Stimulated activated naive CD8-positive, alpha-beta T cell treated with anti-CD3 and anti-CD28 coated beads, Interleukin-15, Interleukin-2, amounts not matched to agents 100 ng/mL and 50 ng/mL, for 24 hours (primary cell): ENCODE results near the gene CCDC142.
A peak's percentile ranks its signal among the peaks of the same experiment; 100 is the strongest.

Source experiments
- H3K27ac Mint-ChIP-seq: one replicate; pipeline ENCODE4 v1.8.0; 2021; ENCODE audit warnings: mild to moderate bottlenecking, mixed read lengths
- H3K27me3 Mint-ChIP-seq: one replicate; pipeline ENCODE4 v1.8.0; 2021; ENCODE audit warnings: mixed read lengths
- H3K36me3 Mint-ChIP-seq: one replicate; pipeline ENCODE4 v1.8.0; 2021; ENCODE audit warnings: low read depth, mixed read lengths
- H3K4me1 Mint-ChIP-seq: one replicate; pipeline ENCODE4 v1.8.0; 2021; ENCODE audit warnings: low read depth, mixed read lengths
- H3K4me3 Mint-ChIP-seq: one replicate; pipeline ENCODE4 v1.8.0; 2021; ENCODE audit warnings: mild to moderate bottlenecking, mixed read lengths
- H3K9me3 Mint-ChIP-seq: one replicate; pipeline ENCODE4 v1.8.0; 2021; ENCODE audit warnings: mixed read lengths

CCDC142 gene

DNA sequence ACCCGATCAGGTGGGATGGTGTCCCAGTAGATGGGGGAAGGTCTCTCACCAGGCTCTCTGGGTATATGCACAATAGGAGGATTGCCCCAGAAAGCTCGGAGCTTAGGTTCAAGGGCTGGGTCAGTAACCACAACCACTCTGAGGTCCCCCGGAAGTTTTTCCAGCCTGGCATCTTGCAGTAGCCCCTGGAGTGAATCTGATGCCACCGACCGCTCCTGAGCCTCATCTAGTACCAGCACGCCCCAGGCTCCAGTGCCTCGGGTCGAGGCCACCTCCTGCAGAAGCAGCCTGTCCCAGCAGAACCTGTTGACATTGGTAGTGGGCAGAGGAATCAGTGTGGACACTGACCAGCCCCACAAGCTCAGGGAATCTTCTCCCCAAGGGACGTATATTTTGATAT, 41.2 kb upstream of the CCDC142 start:
- peaks cover 20% of the 10 kb centered on the region for H3K27me3 Mint-ChIP-seq
- H3K4me3 Mint-ChIP-seq = no peak overlapping the region
- H3K9me3 Mint-ChIP-seq = no peaks in the 10 kb centered on the region
- peaks cover 33% of the 10 kb centered on the region for H3K36me3 Mint-ChIP-seq
- no peak overlapping the region for H3K27ac Mint-ChIP-seq
- H3K4me1 Mint-ChIP-seq = peaks cover 30% of the 10 kb centered on the region

DNA sequence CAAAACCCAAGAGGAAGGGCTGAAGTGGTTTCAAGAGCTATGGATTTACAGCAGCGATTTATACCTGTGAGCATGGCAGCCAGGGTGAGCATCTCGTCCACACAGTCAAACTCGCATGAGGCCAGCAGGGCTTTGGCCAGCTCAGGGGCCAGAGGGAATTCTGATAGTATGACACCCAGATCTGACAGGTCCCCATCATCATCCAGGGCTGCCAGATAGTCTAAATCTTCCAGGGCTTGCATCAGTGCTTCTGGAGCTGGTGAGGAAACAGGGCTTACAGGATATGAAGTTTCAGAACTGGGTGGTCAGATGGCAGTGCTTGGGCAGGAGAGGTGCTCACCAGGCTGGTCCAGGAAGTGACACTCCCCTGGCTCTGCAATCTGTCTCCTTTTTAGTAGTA, 39.7 kb upstream of the CCDC142 start:
- Mint-ChIP-seq H3K36me3 (peaks cover 18% of the 10 kb centered on the region), H3K9me3 (no peaks in the 10 kb centered on the region), H3K4me1 (peaks cover 15% of the 10 kb centered on the region), H3K27me3 (peaks cover 35% of the 10 kb centered on the region), H3K4me3 (no peak overlapping the region), H3K27ac (no peak overlapping the region)

DNA sequence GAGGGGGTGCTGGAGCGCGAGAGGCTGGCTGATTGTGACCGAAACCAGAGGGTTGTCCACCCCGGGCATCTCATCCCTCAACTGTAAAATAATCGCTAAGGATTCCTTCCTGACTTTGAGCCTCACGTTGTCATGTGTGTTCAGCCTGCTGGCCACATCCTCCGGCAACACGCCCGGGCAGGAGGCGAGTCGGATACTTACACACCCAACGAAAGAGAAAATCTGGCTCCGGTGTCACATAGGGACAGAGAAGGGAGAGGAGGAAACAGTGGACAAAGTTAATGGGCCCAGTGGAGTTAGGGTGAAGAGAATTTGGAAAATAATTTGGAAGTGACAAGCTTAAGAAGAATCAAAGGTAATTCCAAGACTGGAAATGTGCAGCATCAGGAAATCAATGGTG, 33.9 kb upstream of the CCDC142 start:
- H3K9me3 Mint-ChIP-seq = no peaks in the 10 kb centered on the region
- H3K27me3 Mint-ChIP-seq = peaks cover 74% of the 10 kb centered on the region
- H3K4me1 Mint-ChIP-seq = peaks cover 25% of the 10 kb centered on the region
- peak overlapping the region; percentile 14 for H3K27ac Mint-ChIP-seq
- peak overlapping the region; percentile 58 for H3K4me3 Mint-ChIP-seq
- no peaks in the 10 kb centered on the region for H3K36me3 Mint-ChIP-seq

DNA sequence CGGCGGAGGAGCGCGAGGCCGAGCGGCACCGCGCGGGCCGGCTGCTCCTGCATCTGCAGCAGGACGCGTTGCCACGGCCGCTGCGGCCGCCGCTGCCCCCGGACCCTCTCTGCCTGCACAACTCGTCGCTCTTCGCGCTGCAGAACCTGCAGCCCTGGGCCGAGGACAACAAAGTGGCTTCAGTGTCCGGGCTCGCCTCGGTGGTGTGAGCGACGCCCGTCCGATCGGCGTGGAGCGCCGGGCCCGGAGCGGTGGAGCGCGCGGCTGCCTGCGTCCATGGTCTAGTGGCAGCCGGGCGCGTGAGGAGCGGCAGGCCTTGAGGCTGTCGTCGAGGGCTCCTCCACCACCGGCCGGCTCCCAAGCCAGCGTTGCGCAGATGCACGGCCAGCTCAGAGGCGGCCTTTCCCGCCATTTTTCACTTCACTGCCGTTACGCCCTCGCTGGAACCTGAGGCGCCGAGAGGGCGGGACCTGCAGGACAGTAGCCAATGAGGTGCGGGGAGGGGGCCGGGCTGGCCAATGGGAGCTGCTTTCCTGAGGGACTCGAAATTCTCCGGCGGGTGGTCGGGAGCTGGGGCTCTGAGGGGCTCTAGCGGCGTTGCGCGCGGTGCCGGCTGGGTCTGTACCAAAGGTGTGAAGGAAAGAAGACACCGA, 33.3 kb upstream of the CCDC142 start:
- Mint-ChIP-seq H3K36me3 (no peaks in the 10 kb centered on the region), H3K9me3 (no peaks in the 10 kb centered on the region), H3K27me3 (peaks cover 79% of the 10 kb centered on the region), H3K4me3 (peak overlapping the region; percentile 58), H3K27ac (no peak overlapping the region), H3K4me1 (peaks cover 25% of the 10 kb centered on the region)

DNA sequence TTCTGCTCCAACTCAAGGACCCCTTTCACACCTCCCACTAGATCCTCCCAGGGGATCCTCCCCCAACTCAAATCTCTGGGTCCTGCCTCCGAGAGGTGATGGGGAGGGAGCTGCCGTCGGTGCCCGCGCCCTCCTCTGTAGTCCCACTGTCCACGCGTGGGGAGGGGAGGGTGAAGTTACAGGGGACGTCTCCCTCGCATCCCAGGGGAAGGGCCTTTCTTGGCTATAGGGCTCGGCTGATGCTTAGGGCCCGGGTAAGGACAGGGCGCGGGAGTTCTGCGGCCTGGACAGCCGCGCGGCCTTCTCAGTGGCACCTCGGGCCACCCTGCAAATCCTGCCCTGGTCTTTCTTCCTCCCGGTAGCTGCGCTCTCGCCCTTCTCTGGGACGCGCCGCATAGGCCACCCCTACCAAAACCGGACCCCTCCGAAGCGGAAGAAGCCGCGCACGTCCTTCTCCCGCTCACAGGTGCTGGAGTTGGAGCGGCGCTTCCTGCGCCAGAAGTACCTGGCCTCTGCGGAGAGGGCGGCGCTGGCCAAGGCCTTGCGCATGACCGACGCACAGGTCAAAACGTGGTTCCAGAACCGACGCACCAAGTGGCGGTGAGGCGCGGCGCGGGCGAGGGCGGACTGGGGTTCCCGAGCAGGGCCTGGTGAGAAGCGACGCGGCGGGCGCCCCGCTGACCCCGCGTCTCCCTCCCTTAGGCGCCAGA, 32.6 kb upstream of the CCDC142 start:
- peak overlapping the region; percentile 56 for H3K4me3 Mint-ChIP-seq
- no peak overlapping the region for H3K27ac Mint-ChIP-seq
- peaks cover 25% of the 10 kb centered on the region for H3K4me1 Mint-ChIP-seq
- H3K9me3 Mint-ChIP-seq = no peaks in the 10 kb centered on the region
- H3K27me3 Mint-ChIP-seq = peaks cover 82% of the 10 kb centered on the region
- no peaks in the 10 kb centered on the region for H3K36me3 Mint-ChIP-seq

DNA sequence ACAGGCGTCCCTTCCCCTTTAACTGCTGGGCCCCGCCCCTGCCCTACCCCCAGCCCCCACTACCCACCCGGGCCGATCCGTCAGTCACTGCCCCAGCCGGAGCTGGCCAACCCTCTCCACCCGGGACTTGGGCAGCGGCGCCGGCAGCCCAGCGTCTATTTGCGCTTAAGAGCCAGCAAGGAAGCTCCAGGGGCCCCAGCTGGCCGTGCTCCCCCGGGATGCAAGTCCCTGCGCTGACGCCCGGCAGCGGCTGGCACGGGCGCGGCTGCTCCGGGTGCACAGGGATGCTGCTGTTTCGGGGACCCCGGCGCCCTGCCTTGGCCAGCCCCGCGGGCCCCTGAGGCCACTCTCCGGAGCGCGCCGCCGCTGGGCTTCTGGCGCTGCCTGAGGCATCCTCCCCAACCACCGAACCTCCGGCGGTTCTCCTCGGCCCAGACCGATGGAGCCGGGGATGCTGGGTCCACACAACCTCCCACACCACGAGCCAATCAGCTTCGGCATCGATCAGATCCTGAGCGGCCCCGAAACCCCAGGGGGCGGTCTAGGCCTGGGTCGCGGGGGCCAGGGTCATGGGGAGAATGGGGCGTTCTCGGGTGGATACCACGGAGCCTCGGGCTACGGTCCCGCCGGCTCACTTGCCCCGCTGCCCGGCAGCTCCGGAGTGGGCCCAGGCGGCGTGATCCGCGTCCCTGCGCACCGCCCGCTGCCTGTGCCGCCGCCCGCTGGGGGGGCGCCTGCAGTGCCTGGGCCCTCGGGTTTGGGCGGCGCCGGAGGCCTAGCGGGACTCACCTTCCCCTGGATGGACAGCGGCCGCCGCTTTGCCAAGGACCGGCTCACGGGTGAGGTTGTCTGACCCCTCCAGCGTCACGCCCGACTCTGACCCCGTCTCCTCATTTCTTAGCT, 31.8 kb upstream of the CCDC142 start, which contains the start of gene TLX2:
TSS of gene TLX2 (plus strand) at position 83 of the 903 bp plus-strand sequence. CDS start at position 440, 357 bp downstream.
- Mint-ChIP-seq H3K27ac (no peak within 1 kb of the TSS), H3K27me3 (peaks cover 79% of the 10 kb centered on the region), H3K4me1 (peaks cover 25% of the 10 kb centered on the region), H3K4me3 (peak within 1 kb of the TSS; percentile 56), H3K36me3 (no peaks in the 10 kb centered on the region), H3K9me3 (no peaks in the 10 kb centered on the region)

DNA sequence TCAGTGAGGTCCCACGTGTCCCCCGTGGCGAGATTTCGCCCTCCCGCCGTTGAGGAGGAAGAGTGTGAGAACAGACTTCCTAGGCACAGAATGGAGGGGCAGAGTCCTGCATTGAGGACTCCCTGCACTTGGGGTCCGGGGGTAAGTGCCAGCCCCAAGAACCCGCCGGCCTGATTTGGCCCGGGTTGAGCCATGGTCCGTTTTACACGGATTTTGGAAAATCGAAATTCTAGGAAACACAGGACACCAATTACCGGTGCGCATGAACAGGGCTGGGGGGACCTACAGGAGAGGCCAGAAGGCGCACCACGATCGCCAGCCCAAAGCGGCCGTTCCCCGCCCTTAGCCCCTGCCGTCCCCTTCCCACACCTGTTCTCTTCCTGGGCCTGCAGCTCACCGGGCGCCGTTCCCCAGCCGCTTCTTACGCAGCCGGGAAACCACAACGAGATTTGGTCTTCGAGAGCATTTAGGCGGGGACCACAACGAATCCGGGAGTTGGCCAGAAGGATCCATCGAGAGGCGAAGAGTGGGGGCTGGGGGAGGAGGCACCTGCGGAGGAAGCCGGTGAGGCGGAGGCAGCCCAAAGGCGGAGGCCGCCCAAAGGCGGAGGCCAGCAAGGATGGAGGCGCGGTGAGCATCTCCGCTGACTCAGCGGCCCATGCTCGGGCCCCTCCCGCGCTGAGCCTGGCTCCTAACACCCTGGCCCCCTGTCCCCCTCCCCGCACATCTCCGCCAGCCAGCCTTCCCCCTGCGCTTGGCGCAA, 31.0 kb upstream of the CCDC142 start:
- Mint-ChIP-seq H3K36me3 (no peaks in the 10 kb centered on the region), H3K27me3 (peaks cover 73% of the 10 kb centered on the region), H3K9me3 (no peaks in the 10 kb centered on the region), H3K4me3 (peak overlapping the region; percentile 13), H3K4me1 (peaks cover 25% of the 10 kb centered on the region), H3K27ac (no peak overlapping the region)

DNA sequence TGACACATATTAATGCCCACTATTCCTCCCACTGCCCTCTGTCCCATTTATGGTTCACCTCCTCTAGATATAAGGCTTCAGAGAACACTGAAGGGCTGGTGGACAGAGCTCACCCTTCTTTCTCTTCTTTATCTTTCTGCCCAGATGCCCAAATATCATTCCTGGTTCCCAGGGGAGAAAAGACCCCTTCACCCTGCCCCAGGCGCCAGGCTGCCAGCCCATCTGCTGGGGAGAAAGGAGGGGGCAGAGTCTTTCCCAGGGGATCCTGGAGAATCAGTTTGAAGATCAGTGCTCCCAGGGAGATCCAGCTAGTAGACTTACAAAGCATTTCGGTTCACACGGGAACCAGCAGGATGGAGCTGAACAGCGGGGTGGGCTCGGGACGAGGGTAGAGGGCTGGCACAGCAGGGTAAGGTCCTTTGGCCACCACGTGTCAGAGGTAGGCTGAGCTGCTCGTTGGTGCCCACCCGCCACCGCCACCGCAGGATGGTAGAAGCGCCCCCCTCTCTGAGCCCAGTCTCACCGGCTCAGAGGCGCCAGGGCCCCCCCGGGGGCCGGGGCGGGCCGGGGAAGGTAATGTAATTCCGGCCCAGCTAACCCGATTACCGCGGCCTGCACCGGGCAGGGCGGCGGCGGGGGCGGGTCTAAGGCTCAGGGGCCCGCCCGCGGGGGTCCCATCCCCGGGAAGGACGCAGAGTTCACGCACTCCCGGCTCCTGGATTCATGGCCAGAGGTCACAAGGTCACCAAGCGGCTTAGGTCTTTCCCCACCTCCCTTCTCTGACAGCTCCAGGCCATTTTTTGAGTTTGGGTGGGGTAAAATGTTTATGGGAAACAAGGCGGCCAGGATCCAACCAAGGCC, 30.2 kb upstream of the CCDC142 start:
- no peaks in the 10 kb centered on the region for H3K36me3 Mint-ChIP-seq
- H3K27me3 Mint-ChIP-seq = peaks cover 64% of the 10 kb centered on the region
- no peak overlapping the region for H3K27ac Mint-ChIP-seq
- no peaks in the 10 kb centered on the region for H3K9me3 Mint-ChIP-seq
- H3K4me3 Mint-ChIP-seq = no peak overlapping the region
- peaks cover 32% of the 10 kb centered on the region for H3K4me1 Mint-ChIP-seq

DNA sequence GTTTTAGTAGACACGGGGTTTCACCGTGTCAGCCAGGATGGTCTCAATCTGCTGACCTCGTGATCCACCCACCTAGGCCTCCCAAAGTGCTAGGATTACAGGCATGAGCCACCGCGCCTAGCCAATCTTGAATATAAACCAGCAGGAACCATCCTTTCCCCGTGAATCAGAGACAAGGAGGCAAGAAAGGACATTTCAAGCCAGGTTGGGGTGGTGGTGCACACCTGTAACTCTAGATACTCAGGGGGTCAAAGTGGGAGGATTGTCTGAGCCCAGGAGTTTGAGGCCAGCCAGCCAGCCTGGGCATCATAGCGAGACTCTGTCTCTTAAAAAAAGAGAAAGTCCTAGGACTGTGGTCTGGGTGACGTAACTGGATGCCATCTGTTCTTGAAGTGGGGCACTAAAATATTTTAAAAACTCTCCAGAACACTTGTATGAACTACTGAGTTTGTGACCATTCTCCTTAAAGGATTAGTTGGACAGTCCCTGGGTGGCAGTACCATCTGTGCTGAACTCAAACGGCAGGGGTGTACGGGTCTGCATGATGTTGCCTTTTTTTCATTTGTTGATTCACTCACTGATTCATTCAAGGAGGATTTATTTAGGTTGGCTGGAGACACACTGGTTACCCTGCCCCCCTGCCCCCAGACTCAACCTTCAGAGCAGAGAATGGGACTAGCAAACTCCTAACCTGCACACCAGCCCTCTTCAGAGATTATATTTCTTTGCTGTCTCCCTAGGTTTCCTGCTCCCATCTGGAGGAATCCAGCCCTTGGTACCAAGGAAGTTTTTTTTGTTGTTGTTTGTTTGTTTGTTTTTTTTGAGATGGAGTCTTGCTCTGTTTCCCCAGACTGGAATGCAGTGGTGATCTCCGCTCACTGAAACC, 28.5 kb upstream of the CCDC142 start:
- Mint-ChIP-seq H3K4me3 (no peak overlapping the region), H3K36me3 (peaks cover 10% of the 10 kb centered on the region), H3K4me1 (peaks cover 40% of the 10 kb centered on the region), H3K27me3 (peaks cover 48% of the 10 kb centered on the region), H3K27ac (no peak overlapping the region), H3K9me3 (no peaks in the 10 kb centered on the region)

DNA sequence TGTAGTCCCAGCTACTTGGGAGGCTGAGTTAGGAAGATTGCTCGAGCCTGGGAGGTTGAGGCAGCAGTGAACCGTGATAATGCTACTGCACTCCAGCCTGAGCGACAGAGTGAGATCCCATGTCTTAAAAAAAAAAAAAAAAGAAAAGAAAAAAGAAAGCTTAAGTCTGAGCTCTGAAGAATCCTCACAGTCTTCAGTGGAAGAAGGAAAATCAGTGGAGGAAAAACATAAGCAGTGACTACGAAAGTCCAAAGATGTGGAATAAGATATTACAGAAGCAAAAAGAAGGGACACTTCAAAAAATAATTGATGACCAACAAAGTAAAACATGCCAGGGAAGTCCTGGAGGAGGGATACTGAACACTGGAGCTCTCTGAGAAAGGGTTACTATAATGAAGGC, 27.5 kb upstream of the CCDC142 start:
- Mint-ChIP-seq H3K4me3 (no peak overlapping the region), H3K4me1 (peaks cover 39% of the 10 kb centered on the region), H3K9me3 (no peaks in the 10 kb centered on the region), H3K36me3 (peaks cover 19% of the 10 kb centered on the region), H3K27ac (no peak overlapping the region), H3K27me3 (peaks cover 40% of the 10 kb centered on the region)

DNA sequence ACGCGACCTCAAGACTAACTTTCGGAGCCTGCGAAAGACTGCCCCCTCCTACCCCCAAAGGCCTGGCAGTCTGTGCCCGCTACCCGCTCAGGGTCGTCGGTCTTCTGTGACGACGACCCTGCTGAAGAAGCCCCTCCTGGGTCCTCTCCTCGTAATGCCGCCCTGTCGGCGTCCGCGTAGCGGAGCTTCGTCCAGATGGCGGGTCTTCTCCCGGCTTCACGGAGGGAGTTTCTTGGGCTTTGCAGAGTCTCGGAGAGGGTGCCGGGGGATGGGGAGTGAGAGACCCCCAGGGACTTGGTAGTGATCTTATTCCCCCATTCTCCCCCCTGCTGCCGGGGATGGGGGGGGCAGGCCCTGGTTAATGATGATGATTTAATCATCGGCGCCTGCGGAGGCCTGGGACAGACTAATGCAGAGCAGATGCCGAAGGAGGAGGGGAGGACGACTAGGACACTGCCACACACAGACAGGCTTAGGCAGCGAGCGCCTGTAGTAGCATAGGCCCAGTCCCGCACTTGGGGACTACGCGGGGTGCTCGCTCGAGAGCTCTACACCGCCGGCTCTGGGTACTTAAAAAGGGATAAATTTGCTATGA, 25.2 kb upstream of the CCDC142 start:
- H3K27me3 Mint-ChIP-seq = peaks cover 46% of the 10 kb centered on the region
- H3K4me3 Mint-ChIP-seq = peak overlapping the region; percentile 98
- peaks cover 49% of the 10 kb centered on the region for H3K4me1 Mint-ChIP-seq
- H3K27ac Mint-ChIP-seq = peak overlapping the region; percentile 99
- H3K9me3 Mint-ChIP-seq = no peaks in the 10 kb centered on the region
- H3K36me3 Mint-ChIP-seq = peaks cover 28% of the 10 kb centered on the region

DNA sequence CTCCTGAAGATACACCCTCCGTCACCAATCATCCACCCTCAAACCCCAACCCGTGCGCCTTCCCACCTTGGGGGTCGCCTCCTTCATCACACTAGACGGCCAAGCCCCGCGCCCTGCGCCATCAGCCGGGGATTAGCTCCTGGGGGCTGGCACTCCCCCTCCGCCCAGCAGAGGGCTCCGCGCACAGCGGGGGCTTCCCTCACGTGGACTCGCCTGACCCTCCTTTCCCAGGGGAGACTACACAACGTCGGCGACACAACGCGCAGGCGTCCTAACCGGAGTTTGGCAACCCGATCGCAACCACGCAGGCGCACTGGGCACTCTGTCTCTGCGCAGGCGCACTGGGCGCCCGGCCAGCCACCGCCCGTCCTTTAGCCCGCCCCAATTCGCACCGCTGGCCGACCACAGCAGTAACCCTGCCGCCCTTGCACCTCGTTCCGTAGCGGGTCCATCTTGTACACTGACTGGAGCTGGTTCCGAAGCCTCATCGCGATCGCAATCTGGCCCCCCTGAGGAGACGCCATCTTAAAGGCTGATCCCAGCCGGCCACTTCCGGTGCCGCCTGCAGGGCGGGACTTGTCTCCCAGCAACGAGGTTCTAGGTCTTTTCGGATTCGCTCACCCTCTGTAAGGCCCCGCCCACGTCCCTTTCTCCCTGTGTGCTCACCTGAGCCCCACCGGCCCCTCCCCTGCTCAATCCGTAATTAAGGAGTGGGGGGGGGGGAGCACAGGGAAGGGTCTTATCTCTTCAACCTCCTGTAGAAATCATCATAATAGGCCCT, 24.5 kb upstream of the CCDC142 start, which contains the start of gene PCGF1:
TSS of gene PCGF1 (minus strand) at position 551 of the 781 bp plus-strand sequence. CDS start at position 524, 27 bp downstream.
- H3K27me3 Mint-ChIP-seq = peaks cover 43% of the 10 kb centered on the region
- H3K4me1 Mint-ChIP-seq = peaks cover 55% of the 10 kb centered on the region
- peaks cover 28% of the 10 kb centered on the region for H3K36me3 Mint-ChIP-seq
- peak within 1 kb of the TSS; percentile 99 for H3K27ac Mint-ChIP-seq
- H3K4me3 Mint-ChIP-seq = peak within 1 kb of the TSS; percentile 98
- H3K9me3 Mint-ChIP-seq = no peaks in the 10 kb centered on the region
